ENCODE measurements around the gene ZNF587.

- TF ChIP-seq CTCF (IDR thresholded peaks at IDR 0.05; ENCODE audit: low read length) (no peak), EZH2 (IDR thresholded peaks at IDR 0.05; ENCODE audit: borderline replicate concordance, low read length) (no peak)
These were observed 20.6 kb downstream of the ZNF587 start for GRCh38 chr19:57870225-57870624.
